Stimulated activated CD4-positive, alpha-beta T cell treated with anti-CD3 and anti-CD28 coated beads, Interleukin-12 subunit alpha, Interleukin-12 subunit beta, amount 100 ng/mL, for 48 hours (primary cell): ENCODE results near the gene MAP2K4.

ENCODE experiments used
- DNase-seq, 3 donors: peaks; one replicate each; pipeline ENCODE4 v3.0.0-alpha.2; 2020; ENCODE audit warnings: low read depth in 2 of 3, low spot score in 1 of 3

Gene MAP2K4

DNA sequence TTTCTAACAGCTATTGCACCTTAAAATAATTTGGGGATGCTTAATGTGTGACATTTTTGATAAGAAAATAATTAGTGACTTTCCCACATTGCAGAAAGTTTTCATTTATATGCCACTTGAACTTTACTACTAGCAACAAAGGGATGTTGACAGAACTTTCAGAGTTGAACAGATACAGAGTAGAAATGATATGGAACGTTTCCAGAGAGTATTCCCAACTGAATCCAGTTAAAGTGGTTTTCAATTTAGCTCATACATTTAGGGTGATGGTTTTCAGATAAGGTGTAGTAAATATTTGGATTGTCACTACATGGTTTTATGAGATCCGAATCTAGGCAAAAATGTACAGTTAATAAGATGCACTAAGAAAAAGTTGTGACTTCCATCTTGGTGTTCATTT is 17.3 kb downstream of the MAP2K4 start:
- DNase-seq = no peak

DNA sequence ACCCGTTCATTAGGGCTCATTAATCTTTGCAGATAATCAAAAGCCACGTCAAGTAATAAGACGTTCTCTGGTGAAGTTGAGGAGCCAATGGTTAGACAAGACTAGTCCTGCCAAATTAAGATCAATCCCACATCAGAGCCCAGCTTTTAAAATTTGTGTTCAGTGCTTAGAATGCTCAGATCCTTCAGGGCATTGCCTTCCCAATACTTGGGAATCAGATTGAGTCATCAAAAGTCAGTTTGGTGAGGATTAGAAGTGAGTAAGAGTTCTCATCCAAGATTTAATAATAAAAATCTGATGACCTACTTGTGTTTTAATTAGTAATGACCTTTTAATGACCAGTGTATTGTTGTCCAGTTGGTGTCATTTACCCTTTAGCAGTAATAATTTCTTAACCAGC is 19.8 kb downstream of the MAP2K4 start:
- no peak for DNase-seq

DNA sequence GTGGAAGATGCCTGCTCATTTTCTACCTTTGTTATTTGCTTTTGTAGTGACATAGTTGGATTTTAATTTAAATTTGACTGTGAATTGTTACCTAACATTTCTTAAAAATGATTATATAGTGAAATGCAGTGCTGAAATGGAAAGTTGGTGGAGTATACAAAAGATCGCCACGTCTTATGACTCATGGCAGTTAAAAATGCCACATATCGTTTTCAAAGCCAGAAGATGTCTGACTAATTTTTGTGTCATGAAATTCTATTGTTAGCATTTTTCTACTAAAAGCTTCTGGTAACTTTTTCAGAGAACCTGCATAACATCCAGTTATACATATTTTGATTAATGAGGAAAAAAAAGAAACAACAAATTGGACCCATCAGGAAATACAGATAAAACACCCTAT is 20.6 kb downstream of the MAP2K4 start:
- no peak for DNase-seq

- DNase-seq = no peak
Observed at GRCh38 chr17:12043702-12044101, 23.0 kb downstream of the MAP2K4 start.

GRCh38 chr17:12046786-12047185 is 26.1 kb downstream of the MAP2K4 start:
- no peak for DNase-seq

DNA sequence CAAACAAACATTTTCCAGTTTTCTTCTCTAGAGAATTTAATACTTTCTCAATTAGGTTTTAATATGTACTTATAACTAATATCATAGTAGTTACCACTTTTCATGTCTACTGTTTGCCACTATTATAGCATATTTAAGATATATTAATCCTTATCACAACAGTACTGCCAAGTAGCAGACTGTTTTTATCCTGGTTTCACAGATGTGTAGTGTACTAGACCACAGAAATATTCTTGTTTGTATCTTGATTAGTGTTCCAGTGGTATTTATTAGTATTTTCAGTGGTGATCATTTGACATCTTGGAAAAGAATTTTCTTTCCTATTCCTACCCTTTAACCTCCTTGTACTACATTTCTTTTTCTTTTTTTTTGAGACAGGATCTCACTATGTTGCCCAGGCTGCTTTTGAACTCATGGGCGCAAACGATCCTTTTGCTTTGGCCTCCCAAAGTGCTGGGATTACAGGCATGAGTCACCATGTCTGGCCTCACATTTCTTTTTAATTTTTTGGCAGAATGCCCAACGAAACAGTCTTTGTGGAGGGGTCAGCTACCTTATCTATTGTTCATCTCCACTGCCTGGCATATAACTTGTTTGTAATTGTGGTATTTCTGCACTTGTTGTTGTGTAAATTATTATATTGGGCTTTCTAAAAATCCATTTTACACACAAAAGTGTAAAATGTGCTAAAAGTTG is 27.2 kb downstream of the MAP2K4 start:
- no peak for DNase-seq

DNA sequence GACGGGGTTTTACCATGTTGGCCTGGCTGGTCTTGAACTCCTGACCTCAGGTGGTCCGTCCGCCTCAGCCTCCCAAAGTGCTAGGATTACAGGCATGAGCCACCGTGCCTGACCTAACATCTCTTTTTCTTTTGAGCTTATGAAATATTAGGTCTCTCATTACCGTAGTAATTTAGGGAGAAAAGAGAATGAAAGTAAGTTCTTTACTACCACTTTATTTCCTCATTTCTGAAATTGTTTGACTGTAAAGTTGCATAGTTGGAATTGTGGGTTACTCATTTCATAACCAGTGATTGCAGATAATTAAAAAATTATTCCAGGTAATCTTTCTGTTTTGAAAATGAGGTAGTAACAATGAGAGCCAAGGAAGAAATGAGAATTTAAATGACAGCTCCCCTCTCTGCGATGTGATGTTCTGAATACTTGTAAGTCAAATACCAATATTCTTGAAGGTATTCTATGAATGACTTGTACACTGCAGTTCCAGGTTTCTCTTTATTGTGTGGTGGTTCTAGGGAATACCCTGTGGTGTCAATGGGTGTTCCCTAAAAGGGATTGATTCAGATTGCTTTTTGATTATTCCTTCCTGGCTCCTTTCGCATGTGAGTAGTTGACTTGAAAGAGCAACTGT is 28.3 kb downstream of the MAP2K4 start:
- no peak for DNase-seq

- no peak for DNase-seq
Observed at GRCh38 chr17:12050646-12051225, 30.1 kb downstream of the MAP2K4 start.

DNA sequence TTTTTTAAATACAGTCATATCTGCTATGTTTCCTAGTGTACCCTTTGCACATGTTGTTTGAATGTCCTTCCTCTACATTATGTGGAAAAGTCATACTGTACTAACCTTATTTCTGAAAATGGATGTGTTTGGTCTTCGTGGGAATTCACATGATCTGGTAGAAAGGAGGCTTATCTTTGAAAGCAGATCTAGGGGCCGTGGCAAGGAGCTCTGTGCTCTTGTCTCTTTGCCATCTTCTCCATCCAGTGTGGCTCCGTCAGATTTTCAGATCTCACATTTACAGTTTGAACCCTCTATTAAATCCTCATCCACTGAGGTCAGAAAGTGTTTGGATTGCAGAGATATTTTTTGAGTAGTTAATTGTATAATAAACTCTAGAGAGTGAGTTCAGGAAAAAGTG is 32.9 kb downstream of the MAP2K4 start:
- no peak for DNase-seq

- DNase-seq = no peak
Observed at GRCh38 chr17:12055889-12056288, 35.2 kb downstream of the MAP2K4 start.

DNA sequence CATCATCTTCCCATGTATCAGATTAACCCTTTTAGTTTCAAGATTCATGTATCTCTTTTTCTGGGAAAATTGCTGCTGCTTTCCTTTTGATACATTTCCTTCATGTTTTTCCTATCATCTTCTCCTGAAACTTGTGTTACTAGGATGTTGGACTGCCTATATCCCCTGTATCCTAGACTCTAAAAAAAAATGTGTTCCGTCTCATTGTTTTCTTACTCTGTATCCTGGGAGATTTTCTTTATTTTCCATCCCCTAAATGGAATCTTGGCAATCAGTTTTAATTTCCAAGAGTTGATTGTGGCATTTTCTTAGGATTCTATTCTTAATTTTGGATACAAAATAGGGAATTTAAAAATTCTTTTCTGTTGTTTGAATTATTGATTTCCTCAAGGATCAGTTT is 36.8 kb downstream of the MAP2K4 start:
- DNase-seq = no peak

- DNase-seq = no peak
Observed at GRCh38 chr17:12058535-12058934, 37.9 kb downstream of the MAP2K4 start.

DNA sequence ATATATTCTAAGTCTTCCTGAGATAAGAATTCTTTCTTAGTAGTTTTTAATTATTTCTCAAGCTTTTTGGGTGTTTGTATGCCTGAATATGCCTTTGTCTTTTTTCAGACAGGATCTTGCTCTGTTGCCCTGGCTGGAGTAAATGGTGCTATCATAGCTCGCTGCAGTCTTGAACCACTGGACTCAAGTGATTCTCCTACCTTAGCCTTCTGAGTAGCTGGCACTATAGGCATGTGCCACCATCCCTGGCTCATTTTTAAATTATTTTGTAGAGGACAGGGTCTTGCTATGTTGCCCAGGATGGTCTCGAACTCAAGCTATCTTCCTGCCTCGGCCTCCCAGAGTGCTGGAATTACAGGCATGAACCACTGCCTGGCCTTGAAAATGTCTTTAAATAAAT is 41.6 kb downstream of the MAP2K4 start:
- DNase-seq = no peak

GRCh38 chr17:12064395-12064794 is 43.7 kb downstream of the MAP2K4 start:
- no peak for DNase-seq

DNA sequence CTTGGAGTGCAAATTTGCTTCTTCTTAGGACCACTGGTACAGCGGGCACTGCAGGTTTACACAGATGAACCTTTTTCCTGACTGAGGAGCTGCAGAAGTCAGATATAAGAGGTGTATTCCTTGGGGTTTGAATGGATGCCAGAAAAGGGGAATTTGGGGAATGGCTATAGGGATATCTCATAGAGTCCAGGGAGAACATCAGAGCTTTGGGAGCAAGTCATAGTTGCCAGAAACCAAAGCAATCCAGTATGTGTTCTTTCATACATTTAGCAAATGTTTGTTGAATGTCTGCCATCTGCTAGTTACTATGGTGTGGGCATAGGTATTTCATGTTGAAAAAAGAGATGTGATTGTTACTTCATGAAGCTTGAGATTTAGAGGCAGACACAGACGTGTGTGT is 46.8 kb downstream of the MAP2K4 start:
- no peak for DNase-seq

DNA sequence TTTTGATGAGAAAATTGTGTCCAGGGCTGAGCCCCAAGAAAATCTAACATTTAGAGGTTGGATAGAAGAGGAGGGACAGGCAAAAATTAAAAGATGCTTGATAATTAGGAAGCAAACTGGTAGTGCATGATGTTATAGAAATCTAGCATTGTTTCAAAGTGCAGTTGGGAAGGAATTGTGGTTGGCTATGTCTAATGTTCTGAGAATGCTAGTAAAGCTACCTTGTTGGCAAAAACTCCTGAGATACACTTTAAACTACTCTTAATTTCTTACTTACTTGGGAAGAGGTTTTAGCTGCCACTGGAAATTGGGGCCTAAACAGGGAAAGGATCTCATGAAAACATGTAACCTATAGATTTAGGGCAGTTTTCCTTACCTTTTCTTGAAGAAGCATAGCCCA is 48.3 kb downstream of the MAP2K4 start:
- no peak for DNase-seq

- DNase-seq = no peak
Observed at GRCh38 chr17:12070561-12070960, 49.9 kb downstream of the MAP2K4 start.

GRCh38 chr17:12074346-12074745 is 53.7 kb downstream of the MAP2K4 start:
- no peak for DNase-seq

DNA sequence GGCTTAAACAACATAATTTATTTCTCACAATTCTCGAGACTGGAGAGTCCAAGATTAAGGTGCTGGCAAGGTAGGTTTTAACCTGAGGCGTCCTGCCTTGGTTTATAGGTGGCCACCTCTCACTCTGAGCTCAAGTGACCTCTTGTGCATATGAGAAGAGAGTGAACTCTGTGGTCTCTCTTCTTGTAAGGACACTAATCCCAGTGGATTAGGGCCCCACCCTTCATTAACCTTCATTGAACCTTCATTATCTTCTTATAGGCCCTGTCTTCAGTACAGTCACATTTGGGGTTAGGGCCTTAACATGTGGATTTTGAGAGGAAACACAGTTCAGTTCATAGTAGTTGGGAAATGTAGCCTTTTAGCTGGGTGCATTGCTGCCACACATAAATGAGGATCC is 57.1 kb downstream of the MAP2K4 start:
- no peak for DNase-seq

DNA sequence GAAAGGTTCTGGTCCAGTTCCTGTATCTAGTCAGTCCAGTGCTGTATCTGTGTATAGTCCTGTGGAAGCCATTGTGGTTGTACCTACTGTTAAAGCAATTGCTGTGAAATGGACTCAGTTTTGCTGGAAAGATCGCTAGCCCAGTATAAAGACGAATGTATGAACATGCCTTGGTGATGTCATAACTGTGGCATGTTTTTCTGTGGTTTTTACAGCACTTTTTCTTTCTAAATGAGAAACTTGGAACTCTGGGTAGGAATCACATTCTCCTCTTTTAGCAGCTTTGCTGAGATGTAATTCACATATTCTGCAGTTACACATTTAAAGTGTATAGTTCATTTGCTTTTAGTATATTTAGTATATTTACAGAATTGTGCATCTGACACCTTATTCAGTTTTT is 58.1 kb downstream of the MAP2K4 start:
- DNase-seq = no peak

DNA sequence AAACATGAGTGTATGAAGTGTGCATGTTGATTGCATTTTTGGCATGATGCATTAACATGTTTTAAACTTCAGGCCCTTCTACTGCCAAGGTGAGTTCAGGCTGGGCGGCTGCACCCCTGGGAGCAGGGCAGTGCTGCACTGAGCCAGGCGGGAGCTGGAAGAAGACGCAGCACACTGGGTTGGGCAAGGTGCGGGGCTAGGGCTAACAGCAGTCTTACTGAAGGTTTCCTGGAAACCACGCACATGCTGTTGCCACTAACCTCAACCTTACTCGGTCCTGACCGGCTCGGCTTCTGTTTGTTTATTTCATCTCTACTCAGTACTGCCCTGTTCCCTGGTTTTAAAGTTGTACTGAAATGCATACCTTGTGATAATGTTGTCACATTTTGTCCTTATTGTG is 61.0 kb downstream of the MAP2K4 start:
- DNase-seq = no peak

DNA sequence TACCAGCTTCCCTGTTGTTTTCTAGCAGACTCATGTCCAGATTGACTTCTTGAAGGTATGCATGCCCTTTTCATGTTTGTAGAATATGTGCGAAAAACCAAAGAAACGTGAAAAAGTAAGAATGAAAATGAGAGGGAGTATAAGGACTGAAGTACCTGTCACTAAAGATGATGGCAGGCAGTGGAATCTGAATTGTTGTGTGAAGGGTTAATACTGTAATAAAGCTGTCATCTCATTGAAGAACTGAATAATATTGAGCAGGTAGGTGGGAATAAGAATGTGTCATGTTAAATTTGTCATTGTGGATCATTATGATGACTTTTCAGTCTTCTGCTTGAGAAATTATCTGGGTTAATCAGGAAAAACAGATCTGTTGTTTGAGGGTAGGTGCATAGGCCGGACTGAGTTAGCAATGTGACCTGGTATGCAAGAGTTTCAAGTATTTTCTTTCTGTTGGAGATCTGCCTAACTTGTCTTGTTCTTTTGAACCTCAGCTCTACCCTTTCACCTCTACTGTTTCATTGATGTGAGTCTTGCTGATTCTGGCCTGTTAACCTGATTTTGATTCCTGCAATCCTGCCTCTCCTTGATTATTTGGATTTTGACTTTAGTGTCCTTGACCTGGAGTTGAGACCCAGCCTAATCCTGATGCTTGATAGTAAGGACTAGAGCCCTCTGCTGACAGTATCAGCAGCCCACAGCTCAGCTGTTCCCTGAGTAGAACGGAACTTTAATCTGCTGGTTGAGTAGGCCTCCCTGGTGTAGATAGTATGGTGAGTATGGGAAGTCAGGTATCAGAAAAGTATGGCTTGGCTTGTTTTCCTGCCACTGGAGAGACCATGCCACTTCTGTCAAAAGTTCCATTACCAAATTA is 64.6 kb downstream of the MAP2K4 start:
- no peak for DNase-seq
